ENCODE measurements around the gene SLC35E1. TPM values are rescaled to one million over a fixed set of nuclear protein-coding genes. Genes with fewer than 3 reads are reported as not detected.

Gene SLC35E1
- total RNA-seq, 1 donor from 2014 or later: 63.1 TPM

GRCh38 chr19:16569609-16570320, 2.5 kb downstream of the SLC35E1 start:
- DNase-seq (ENCODE audit: low read depth) (no peak), FAIRE-seq (no peak)
- Mint-ChIP-seq H3K4me1 (ENCODE audit: low read depth, unreplicated experiment) (peaks cover 29% of the 10 kb centered on the region), H3K9me3 (ENCODE audit: unreplicated experiment) (no peaks in the 10 kb centered on the region), H3K27me3 (ENCODE audit: low read depth, unreplicated experiment) (no peaks in the 10 kb centered on the region), H3K4me3 (ENCODE audit: unreplicated experiment) (peak overlapping the region; percentile 94), H3K36me3 (ENCODE audit: low read depth, unreplicated experiment) (peaks cover 10% of the 10 kb centered on the region), H3K27ac (ENCODE audit: unreplicated experiment) (peak overlapping the region; percentile 96)
- Histone ChIP-seq H3K27ac (ENCODE audit: low read depth, low read length) (peak overlapping the region; percentile 16), H3K4me1 (ENCODE audit: insufficient read depth, low read length) (peaks cover 22% of the 10 kb centered on the region), H3K4me2 (ENCODE audit: low read length) (peak overlapping the region; percentile 61), H3K36me3 (ENCODE audit: insufficient read depth, low read length) (peaks cover 13% of the 10 kb centered on the region), H3K9ac (ENCODE audit: low read length) (peak overlapping the region; percentile 58), H2AFZ (ENCODE audit: low read depth, low read length) (no peak overlapping the region), H3K4me3 (ENCODE audit: insufficient read depth, low read depth, low read length) (no peak overlapping the region), H3K27me3 (ENCODE audit: insufficient read depth, low read length) (no peaks in the 10 kb centered on the region), H4K20me1 (ENCODE audit: insufficient read depth, low read length) (peaks cover 69% of the 10 kb centered on the region), H3K79me2 (ENCODE audit: insufficient read depth, low read length) (peaks cover 78% of the 10 kb centered on the region), H3K9me3 (ENCODE audit: insufficient read depth, low read depth, low read length) (no peaks in the 10 kb centered on the region)
- TF ChIP-seq CTCF (IDR thresholded peaks at IDR 0.05; ENCODE audit: insufficient read depth, low read depth, low read length): no peak

- no peak overlapping the region for H3K9ac ChIP-seq (ENCODE audit: low read length)
- H3K36me3 Mint-ChIP-seq (ENCODE audit: low read depth, unreplicated experiment): peaks cover 13% of the 10 kb centered on the region
- no peak for TF ChIP-seq EZH2 (IDR thresholded peaks at IDR 0.05; ENCODE audit: insufficient read depth, low read length)
- no peak for TF ChIP-seq CTCF (IDR thresholded peaks at IDR 0.05; ENCODE audit: insufficient read depth, low read depth, low read length)
Measured at GRCh38 chr19:16566702-16567101, 5.5 kb downstream of the SLC35E1 start.

GRCh38 chr19:16566161-16566560, 6.1 kb downstream of the SLC35E1 start:
- Histone ChIP-seq H3K4me1 (ENCODE audit: insufficient read depth, low read length) (peaks cover 8% of the 10 kb centered on the region), H2AFZ (ENCODE audit: low read depth, low read length) (no peak overlapping the region), H3K27me3 (ENCODE audit: insufficient read depth, low read length) (no peaks in the 10 kb centered on the region), H3K9me3 (ENCODE audit: insufficient read depth, low read depth, low read length) (no peaks in the 10 kb centered on the region), H3K27ac (ENCODE audit: low read depth, low read length) (no peak overlapping the region), H3K36me3 (ENCODE audit: insufficient read depth, low read length) (peaks cover 42% of the 10 kb centered on the region), H3K79me2 (ENCODE audit: insufficient read depth, low read length) (peaks cover 50% of the 10 kb centered on the region), H4K20me1 (ENCODE audit: insufficient read depth, low read length) (peaks cover 66% of the 10 kb centered on the region), H3K4me3 (ENCODE audit: insufficient read depth, low read depth, low read length) (no peak overlapping the region), H3K9ac (ENCODE audit: low read length) (no peak overlapping the region), H3K4me2 (ENCODE audit: low read length) (no peak overlapping the region)
- no peak for DNase-seq (ENCODE audit: low read depth)
- TF ChIP-seq EZH2 (IDR thresholded peaks at IDR 0.05; ENCODE audit: insufficient read depth, low read length): no peak
- TF ChIP-seq CTCF (IDR thresholded peaks at IDR 0.05; ENCODE audit: insufficient read depth, low read depth, low read length): no peak
- Mint-ChIP-seq H3K27ac (ENCODE audit: unreplicated experiment) (peak overlapping the region; percentile 23), H3K36me3 (ENCODE audit: low read depth, unreplicated experiment) (peaks cover 15% of the 10 kb centered on the region), H3K4me3 (ENCODE audit: unreplicated experiment) (no peak overlapping the region), H3K4me1 (ENCODE audit: low read depth, unreplicated experiment) (peaks cover 16% of the 10 kb centered on the region), H3K27me3 (ENCODE audit: low read depth, unreplicated experiment) (no peaks in the 10 kb centered on the region), H3K9me3 (ENCODE audit: unreplicated experiment) (no peaks in the 10 kb centered on the region)
- no peak for FAIRE-seq

More at GRCh38 chr19:16566702-16567101, 5.5 kb downstream of the SLC35E1 start:
- peaks cover 50% of the 10 kb centered on the region for H3K79me2 ChIP-seq (ENCODE audit: insufficient read depth, low read length)
- no peak overlapping the region for H3K4me2 ChIP-seq (ENCODE audit: low read length)
- H3K27me3 ChIP-seq (ENCODE audit: insufficient read depth, low read length): no peaks in the 10 kb centered on the region
- no peak for DNase-seq (ENCODE audit: low read depth)
- peaks cover 38% of the 10 kb centered on the region for H3K36me3 ChIP-seq (ENCODE audit: insufficient read depth, low read length)
- H2AFZ ChIP-seq (ENCODE audit: low read depth, low read length): no peak overlapping the region
- H3K27ac ChIP-seq (ENCODE audit: low read depth, low read length): no peak overlapping the region
- Mint-ChIP-seq H3K27me3 (ENCODE audit: low read depth, unreplicated experiment) (no peaks in the 10 kb centered on the region), H3K4me1 (ENCODE audit: low read depth, unreplicated experiment) (peaks cover 17% of the 10 kb centered on the region), H3K4me3 (ENCODE audit: unreplicated experiment) (no peak overlapping the region), H3K27ac (ENCODE audit: unreplicated experiment) (no peak overlapping the region), H3K9me3 (ENCODE audit: unreplicated experiment) (no peaks in the 10 kb centered on the region)
- FAIRE-seq: no peak
- H3K9me3 ChIP-seq (ENCODE audit: insufficient read depth, low read depth, low read length): no peaks in the 10 kb centered on the region
- H3K4me1 ChIP-seq (ENCODE audit: insufficient read depth, low read length): peaks cover 11% of the 10 kb centered on the region
- H4K20me1 ChIP-seq (ENCODE audit: insufficient read depth, low read length): peaks cover 64% of the 10 kb centered on the region
- H3K4me3 ChIP-seq (ENCODE audit: insufficient read depth, low read depth, low read length): no peak overlapping the region

Measured in astrocyte (in vitro differentiated cells and primary cell).